ENCODE measurements around the gene HMOX2.
A peak's percentile ranks its signal among the peaks of the same experiment; 100 is the strongest.

The HMOX2 gene

GRCh38 chr16:4505356-4506147, 29.4 kb downstream of the HMOX2 start:
- no peak for DNase-seq

GRCh38 chr16:4506450-4506849, 30.3 kb downstream of the HMOX2 start:
- peak; percentile 28 for DNase-seq

GRCh38 chr16:4507588-4508345, 31.6 kb downstream of the HMOX2 start:
- peak; percentile 61 for DNase-seq

GRCh38 chr16:4508806-4509205, 32.6 kb downstream of the HMOX2 start:
- no peak for DNase-seq

GRCh38 chr16:4509420-4509819, 33.2 kb downstream of the HMOX2 start:
- DNase-seq = no peak

GRCh38 chr16:4510131-4510530, 33.9 kb downstream of the HMOX2 start:
- DNase-seq = no peak

GRCh38 chr16:4510747-4511426, 34.7 kb downstream of the HMOX2 start:
- no peak for DNase-seq

- peak; percentile 60 for DNase-seq
These were observed 35.4 kb downstream of the HMOX2 start for GRCh38 chr16:4511441-4512082.

- DNase-seq = no peak
These were observed 36.3 kb downstream of the HMOX2 start for GRCh38 chr16:4512473-4512872.

- no peak for DNase-seq
These were observed 37.1 kb downstream of the HMOX2 start for GRCh38 chr16:4513086-4513860.

- no peak for DNase-seq
These were observed 37.7 kb downstream of the HMOX2 start for GRCh38 chr16:4513881-4514280.

- DNase-seq = no peak
These were observed 38.4 kb downstream of the HMOX2 start for GRCh38 chr16:4514606-4515005.

GRCh38 chr16:4515611-4516233, 39.5 kb downstream of the HMOX2 start:
- no peak for DNase-seq

GRCh38 chr16:4517812-4518680, 41.8 kb downstream of the HMOX2 start:
- DNase-seq = peak; percentile 18

GRCh38 chr16:4519274-4520058, 43.3 kb downstream of the HMOX2 start:
- DNase-seq = no peak

GRCh38 chr16:4520913-4521312, 44.7 kb downstream of the HMOX2 start:
- no peak for DNase-seq

- peak; percentile 24 for DNase-seq
These were observed 45.9 kb downstream of the HMOX2 start for GRCh38 chr16:4522051-4522581.

GRCh38 chr16:4523686-4524085, 47.5 kb downstream of the HMOX2 start:
- DNase-seq = no peak

GRCh38 chr16:4524571-4524970, 48.4 kb downstream of the HMOX2 start:
- no peak for DNase-seq

GRCh38 chr16:4525069-4525468, 48.9 kb downstream of the HMOX2 start:
- DNase-seq = no peak
